Breast epithelium (tissue), 4 donors: ENCODE data around the gene PKDREJ. TPM values are rescaled to one million over a fixed set of nuclear protein-coding genes. Genes with fewer than 3 reads are reported as not detected.

Experiments used
- DNase-seq, 2 donors: peaks; one replicate each; pipeline ENCODE4 v3.0.0-alpha.2; 2019; ENCODE audit warnings: low spot score in 2 of 2
- H3K27ac ChIP-seq, 2 donors: fragments of 200-600 bp; sonication (generic) in 1 of 2; one replicate each; pipeline ENCODE4 v1.5.1; 2016 to 2019; ENCODE audit warnings: mild to moderate bottlenecking in 1 of 2
- H3K27me3 ChIP-seq, 2 donors: fragments of 200-600 bp; sonication (generic) in 1 of 2; one replicate each; pipeline versions ENCODE4 v1.5.1 to v1.6.0; 2017 to 2019; ENCODE audit warnings: control low read depth in 1 of 2, mild to moderate bottlenecking in 1 of 2
- H3K36me3 ChIP-seq: fragments of 200-600 bp; one replicate; pipeline ENCODE4 v1.5.1; 2019
- H3K4me1 ChIP-seq, 2 donors: fragments of 200-600 bp; sonication (generic); one replicate each; pipeline ENCODE4 v1.5.1; 2016 to 2019; ENCODE audit warnings: control low read depth in 1 of 2
- H3K4me3 ChIP-seq, 3 donors: fragments of 200-600 bp; sonication (generic); 1 replicate in 2 of 3; 2 replicates in 1 of 3; pipeline ENCODE4 v1.5.1; 2016 to 2019; ENCODE audit warnings: mild to moderate bottlenecking in 3 of 3, moderate library complexity in 2 of 3
- H3K9me3 ChIP-seq, 2 donors: fragments of 200-600 bp; sonication (generic) in 1 of 2; one replicate each; pipeline ENCODE4 v1.5.1; 2016 to 2019; ENCODE audit warnings: control low read depth in 1 of 2
- CTCF ChIP-seq, 3 donors: fragments of 450-650 bp; IDR thresholded peaks; one replicate each; pipeline ENCODE4 v1.5.1; 2016 to 2017; ENCODE audit warnings: antibody characterized with exemption in 3 of 3, mild to moderate bottlenecking in 3 of 3, moderate library complexity in 3 of 3
- POLR2A ChIP-seq: fragments of 450-650 bp; IDR thresholded peaks from one replicate; pipeline ENCODE4 v1.6.1; 2016; ENCODE audit warnings: antibody characterized with exemption, mild to moderate bottlenecking, moderate library complexity
- POLR2AphosphoS5 ChIP-seq, 3 donors: sonication (generic); formaldehyde crosslinking; IDR thresholded peaks; one replicate each; pipeline ENCODE4 v1.6.1; 2017; ENCODE audit warnings: antibody characterized with exemption in 3 of 3
- intact Hi-C: fragments of 100-400 bp; cut with DNase I; formaldehyde crosslinking; loops from one replicate; pipeline ENCODE4 v1.15.1; 2023; ENCODE audit warnings: low total_unique reads
- total RNA-seq, 3 donors: library from RNA; depleted of rRNA; stranded (reverse); fragments of >200 nt; gene quantifications; one replicate each; pipeline ENCODE4 v1.1.0, GENCODE V29; 2016

PKDREJ gene
- total RNA-seq, 3 donors from 2014 or later = 0.16 TPM; not detected in 2

- H3K4me3 ChIP-seq = no peak overlapping the region
- TF ChIP-seq POLR2A (no peak), POLR2AphosphoS5 (IDR thresholded peaks at IDR 0.05) (no peak), CTCF (IDR thresholded peaks at IDR 0.05) (no peak)
- H3K27me3 ChIP-seq = no peaks in the 10 kb centered on the region
- H3K4me1 ChIP-seq = no peaks in the 10 kb centered on the region
- intact Hi-C loops = no loop called here
- no peak overlapping the region for H3K27ac ChIP-seq
- no peaks in the 10 kb centered on the region for H3K9me3 ChIP-seq
- H3K36me3 ChIP-seq = peaks cover 10% of the 10 kb centered on the region
- no peak for DNase-seq
Observed at GRCh38 chr22:46276563-46276962, 13.4 kb upstream of the PKDREJ start.

GRCh38 chr22:46275455-46276122 lies 12.4 kb upstream of the PKDREJ start:
- no peak overlapping the region for H3K27ac ChIP-seq
- TF ChIP-seq POLR2A = no peak
- no peak for TF ChIP-seq POLR2AphosphoS5 (IDR thresholded peaks at IDR 0.05)
- intact Hi-C loops = no loop called here
- no peak overlapping the region for H3K4me3 ChIP-seq
- H3K27me3 ChIP-seq = no peaks in the 10 kb centered on the region
- no peaks in the 10 kb centered on the region for H3K9me3 ChIP-seq
- no peaks in the 10 kb centered on the region for H3K4me1 ChIP-seq
- DNase-seq = no peak
- H3K36me3 ChIP-seq = peaks cover 10% of the 10 kb centered on the region

- TF ChIP-seq POLR2A = no peak
- TF ChIP-seq CTCF (IDR thresholded peaks at IDR 0.05) = no peak
- TF ChIP-seq POLR2AphosphoS5 (IDR thresholded peaks at IDR 0.05) = no peak
- intact Hi-C loops = no loop called here
- H3K9me3 ChIP-seq = no peaks in the 10 kb centered on the region
- DNase-seq = no peak
- H3K4me3 ChIP-seq = no peak overlapping the region
- peaks cover 7% of the 10 kb centered on the region for H3K36me3 ChIP-seq
- H3K27me3 ChIP-seq = no peaks in the 10 kb centered on the region
- no peaks in the 10 kb centered on the region for H3K4me1 ChIP-seq
- no peak overlapping the region for H3K27ac ChIP-seq
Observed at GRCh38 chr22:46274381-46274780, 11.2 kb upstream of the PKDREJ start.

- TF ChIP-seq POLR2AphosphoS5 (IDR thresholded peaks at IDR 0.05) = no peak
- TF ChIP-seq CTCF (IDR thresholded peaks at IDR 0.05) = no peak
- no peak for TF ChIP-seq POLR2A
- intact Hi-C loops = no loop called here
- no peaks in the 10 kb centered on the region for H3K9me3 ChIP-seq
- H3K4me1 ChIP-seq = no peaks in the 10 kb centered on the region
- no peak for DNase-seq
- H3K27me3 ChIP-seq = no peaks in the 10 kb centered on the region
- no peak overlapping the region for H3K4me3 ChIP-seq
- no peaks in the 10 kb centered on the region for H3K36me3 ChIP-seq
- H3K27ac ChIP-seq = no peak overlapping the region
Observed at GRCh38 chr22:46273432-46274148, 10.4 kb upstream of the PKDREJ start.

GRCh38 chr22:46272762-46273431 lies 9.8 kb upstream of the PKDREJ start:
- Histone ChIP-seq H3K4me3 (no peak overlapping the region), H3K9me3 (no peaks in the 10 kb centered on the region), H3K27me3 (no peaks in the 10 kb centered on the region), H3K27ac (no peak overlapping the region), H3K4me1 (no peaks in the 10 kb centered on the region), H3K36me3 (no peaks in the 10 kb centered on the region)
- DNase-seq = no peak
- TF ChIP-seq POLR2A (no peak), CTCF (IDR thresholded peaks at IDR 0.05) (no peak), POLR2AphosphoS5 (IDR thresholded peaks at IDR 0.05) (no peak)
- intact Hi-C loops = no loop called here
